ENCODE data around the gene TGFB1I1.

Gene TGFB1I1

DNA sequence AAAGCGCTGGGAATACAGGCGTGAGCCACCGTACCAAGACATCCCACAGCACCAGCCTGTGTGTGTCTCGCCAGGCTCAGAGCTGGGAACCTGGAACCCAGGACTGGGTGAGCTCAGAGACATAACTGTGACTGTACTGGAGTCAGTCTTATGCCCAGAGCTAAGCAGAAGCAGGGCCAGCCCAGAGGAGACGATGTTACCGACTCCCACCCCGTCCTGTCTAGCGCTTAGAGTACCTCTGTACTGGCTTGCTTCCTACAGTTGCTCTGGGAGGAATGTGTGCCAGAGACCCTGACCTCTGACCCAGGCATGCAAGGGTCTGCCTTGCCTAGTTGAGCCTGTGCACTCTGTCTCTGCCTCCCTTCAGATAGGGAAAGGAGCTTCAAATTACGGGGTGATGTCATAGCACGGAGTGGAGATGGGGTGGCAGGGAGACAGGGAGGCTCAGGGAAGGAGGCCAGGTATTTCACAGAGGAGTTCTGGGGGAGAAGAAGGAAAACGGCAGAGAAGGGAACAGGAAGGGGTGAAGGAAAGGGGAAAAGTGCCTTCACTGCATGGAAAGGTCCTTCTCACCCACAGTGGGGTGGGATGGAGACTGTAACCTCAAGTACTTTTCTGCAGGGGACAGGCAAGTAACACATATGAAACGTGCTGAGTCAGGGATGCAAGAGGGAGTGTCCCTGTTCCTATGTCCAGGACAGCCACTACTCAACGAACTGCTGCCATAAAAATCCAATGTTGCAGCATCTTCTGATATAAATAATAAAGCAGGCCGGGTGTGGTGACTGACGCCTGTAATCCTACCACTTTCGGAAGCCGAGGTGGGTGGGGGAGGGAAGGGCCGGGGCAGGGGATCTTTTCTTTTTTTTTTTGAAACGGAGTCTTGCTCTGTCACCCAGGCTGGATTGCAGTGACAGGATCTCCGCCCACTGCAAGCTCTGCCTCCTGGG lies 18.4 kb upstream of the TGFB1I1 start:
- DNase-seq: no peak

DNA sequence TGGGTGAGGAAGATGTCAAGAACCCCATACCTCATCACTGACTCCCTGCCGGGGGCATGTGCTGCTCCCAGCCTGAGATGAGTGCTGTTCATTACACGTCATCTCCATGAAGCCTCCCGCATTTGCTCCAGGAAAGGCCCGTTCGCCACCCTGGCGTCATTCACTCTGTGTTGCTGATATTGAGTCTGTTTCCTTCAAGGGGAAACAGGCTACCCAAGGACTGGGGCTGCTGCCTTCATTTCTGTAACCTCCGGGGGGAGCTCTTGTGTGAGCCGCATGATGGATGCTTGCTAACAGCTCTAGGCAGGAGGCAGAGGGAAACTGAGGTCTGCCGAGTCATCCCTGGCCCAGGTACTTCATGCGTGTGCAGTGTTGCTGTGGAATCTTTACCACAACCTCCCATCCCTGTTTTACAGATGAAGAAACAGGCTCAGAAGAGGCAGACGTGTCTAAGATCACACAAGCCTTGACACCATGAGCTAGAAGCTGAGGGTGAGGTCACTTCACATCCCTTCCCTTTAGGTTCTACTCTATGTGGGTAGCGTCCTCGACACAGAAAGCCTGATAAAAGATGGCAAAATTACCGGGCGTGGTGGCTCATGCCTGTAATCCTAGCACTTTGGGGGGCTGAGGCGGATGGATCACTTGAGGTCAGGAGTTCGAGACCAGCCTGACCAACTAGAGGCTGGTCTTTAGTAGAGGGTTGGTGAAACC lies 16.2 kb upstream of the TGFB1I1 start:
- DNase-seq: no peak

DNA sequence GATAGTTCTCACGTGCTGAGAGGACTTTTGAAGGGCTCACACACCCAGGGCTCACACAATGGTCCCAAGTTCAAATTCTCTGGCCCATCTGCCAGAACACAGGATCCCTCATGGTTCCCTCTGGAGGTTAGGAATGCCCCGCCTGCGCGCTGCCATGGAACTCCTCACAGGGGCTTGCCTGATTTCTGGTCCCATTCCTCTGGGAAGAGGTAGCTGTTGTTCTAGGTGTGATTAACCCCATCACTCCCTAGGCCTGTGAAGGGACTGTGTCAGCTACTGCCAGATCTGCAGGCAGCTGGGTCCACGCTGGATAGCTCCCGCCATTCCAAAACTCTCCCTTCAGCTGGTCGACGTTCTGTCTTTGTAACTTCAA lies 15.0 kb upstream of the TGFB1I1 start:
- DNase-seq: no peak

DNA sequence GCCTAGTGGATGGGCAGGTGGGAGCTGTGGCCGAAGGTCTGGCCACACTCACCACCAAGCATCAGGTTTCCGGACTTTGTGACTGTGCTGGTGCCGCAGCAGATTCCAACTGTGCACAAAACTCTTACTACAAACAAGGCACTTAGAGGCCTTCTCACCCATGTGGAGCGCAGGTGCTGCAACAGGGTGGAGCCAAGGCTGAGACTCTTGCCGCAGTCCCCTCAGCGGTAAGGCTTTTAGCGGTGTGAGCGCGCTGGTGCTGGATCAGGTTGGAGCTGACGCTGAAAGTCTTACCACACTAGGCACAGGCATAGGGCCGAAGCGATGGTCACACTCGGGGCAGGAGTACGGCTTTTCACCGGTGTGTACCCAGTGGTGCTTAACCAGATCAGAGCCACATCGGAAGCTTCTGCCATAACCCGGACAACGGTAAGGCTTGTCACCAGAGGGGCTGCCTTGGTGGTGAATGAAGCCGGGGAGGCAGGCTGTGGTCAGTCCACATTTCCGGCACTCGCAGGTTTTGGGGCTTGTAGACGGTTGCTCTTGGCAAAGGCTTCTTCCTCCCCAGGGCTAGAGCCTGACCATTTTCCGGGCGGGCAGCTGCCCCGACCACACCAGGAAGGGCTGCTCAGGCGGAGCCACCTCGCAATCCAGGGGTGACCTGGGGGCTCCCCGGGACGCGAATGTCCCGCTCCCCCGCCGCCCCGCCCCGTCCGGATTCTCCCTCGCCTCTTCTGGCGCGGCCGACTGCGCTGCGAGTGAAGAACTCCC lies 13.7 kb upstream of the TGFB1I1 start:
- peak; percentile 52 for DNase-seq

DNA sequence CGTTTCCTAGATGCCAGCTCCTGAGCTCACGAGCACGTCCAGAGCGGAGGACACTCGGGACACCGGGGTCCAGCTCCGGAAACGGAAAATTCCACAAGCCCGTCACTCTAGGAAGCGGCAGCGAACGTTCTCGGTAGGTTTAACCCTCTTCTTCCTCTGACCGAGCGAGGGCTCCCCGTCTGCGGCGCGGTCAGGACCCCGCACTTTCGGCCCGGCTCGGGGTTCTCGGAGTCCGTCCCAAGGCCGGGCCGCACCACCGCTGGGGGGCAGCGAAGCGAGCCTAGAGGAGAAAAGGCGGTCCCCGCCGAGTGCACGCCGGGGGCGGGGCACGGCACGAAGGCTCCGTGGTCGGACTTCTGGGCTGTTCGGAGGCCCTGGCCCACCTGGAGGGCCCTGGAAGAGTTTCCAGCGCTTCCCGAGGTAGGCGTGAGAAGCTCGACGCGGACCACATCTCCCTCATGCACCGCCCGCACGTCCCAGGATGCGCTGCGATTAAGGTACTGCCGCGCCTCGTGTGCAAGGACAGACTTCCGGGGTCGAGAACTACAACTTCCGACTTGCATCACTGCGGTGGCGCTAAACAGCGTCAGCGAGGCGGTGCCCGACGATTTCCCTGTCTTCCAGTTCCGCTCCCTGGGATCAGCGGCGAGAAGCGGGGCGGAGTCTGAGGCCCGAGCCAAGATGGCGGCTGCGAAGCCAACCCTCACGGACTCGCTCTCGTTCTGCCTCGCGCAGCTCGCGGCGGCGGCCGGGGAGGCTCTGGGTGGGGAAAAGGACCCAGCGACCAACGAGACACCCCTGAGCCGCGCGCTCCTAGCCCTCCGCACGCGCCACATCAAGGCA lies 12.9 kb upstream of the TGFB1I1 start, which contains the start of gene ARMC5:
ARMC5 (plus strand) TSS at position 658 of the 843 bp plus-strand sequence; CDS start at position 682, 24 bp downstream.
- DNase-seq: peak; percentile 93

DNA sequence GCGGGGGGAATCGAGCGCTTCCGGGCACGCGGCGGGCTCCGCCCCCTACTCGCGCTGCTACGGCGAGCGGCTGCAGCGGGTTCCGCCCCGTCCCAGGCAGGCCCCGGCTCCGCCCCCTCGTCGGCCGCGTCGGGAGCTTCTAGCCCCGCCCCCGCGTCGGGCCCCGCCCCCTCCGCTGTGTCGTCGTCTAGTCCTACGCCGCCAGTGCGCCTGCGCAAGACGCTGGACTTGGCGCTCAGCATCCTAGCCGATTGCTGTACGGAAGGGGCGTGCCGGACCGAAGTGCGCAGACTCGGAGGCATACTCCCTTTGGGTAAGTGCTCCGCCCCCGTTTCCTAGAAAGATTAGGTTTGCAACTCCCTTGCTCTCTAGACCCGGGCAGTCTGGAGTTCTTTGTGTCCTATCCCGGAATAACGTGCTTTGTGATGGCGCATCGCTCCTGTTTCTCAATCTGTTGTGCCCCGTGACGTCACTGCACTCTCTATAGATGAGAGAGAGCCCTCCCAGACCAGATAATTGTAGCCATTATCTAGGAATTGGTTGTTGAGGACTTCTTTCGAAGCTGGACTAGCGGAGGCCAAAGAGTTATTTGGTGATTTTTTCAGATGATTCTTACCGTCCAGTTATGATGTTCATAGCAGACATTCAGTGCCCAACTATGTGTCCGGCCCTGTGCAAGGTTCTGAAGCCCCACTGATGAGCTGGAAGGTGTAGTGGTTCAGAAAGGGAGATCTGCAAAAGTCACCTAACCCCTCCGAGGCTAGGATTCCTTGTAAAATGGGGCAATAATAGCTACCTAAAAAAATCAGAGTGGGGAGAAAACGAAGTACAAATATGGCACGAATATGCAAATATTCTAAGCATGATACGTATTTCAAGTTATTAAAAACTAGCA lies 12.0 kb upstream of the TGFB1I1 start:
- peak; percentile 100 for DNase-seq

DNA sequence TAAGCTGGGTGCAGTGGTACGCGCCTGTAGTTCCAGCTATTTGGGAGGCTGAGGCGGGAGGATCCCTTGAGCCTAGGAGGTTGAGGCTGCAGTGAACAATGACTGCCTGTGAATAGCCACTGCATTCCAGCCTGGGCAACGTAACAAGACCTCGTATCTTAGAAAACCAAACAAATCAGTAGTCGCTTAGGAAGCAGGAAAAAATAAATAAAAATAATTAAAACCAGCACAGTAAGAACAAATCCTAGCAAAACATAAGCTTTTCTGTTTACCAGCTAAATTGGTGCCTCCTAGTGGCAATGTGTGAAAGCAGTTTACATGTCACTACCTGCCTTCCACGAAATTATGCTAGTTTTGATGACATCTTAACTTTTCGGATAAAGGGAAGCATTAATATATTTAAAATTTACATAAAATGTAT lies 11.4 kb upstream of the TGFB1I1 start:
- no peak for DNase-seq

DNA sequence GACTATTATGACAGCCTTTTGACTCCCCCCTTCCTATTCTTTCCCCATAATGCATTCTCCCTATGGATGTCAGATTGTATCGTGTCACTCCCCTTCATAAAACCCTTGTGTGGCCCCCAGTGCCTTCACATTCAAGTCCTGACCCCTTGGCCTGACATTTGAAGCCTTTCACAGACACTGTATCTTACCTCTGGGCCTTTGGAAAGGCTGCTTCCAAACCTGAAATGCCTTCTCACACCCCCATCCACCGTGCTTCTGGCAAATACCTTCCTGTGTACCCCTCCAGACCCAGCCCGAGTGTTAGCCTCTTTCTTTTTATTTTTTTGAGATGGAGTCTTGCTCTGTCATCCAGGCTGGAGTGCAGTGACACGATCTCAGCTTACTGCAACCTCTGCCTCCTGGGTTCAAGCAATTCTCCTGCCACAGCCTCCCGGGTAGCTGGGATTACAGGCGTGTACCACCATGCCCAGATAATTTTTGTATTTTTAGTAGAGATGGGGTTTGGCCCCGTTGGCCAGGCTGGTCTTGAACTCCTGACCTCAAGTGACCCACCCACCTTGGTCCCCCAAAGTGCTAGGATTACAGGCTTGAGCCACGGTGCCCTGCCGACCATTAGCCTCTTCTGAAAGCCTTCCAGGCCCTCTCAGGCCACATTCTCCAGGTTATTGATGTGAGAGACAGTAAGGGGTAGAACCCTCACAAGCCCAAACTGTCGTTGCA lies 10.6 kb upstream of the TGFB1I1 start:
- no peak for DNase-seq

DNA sequence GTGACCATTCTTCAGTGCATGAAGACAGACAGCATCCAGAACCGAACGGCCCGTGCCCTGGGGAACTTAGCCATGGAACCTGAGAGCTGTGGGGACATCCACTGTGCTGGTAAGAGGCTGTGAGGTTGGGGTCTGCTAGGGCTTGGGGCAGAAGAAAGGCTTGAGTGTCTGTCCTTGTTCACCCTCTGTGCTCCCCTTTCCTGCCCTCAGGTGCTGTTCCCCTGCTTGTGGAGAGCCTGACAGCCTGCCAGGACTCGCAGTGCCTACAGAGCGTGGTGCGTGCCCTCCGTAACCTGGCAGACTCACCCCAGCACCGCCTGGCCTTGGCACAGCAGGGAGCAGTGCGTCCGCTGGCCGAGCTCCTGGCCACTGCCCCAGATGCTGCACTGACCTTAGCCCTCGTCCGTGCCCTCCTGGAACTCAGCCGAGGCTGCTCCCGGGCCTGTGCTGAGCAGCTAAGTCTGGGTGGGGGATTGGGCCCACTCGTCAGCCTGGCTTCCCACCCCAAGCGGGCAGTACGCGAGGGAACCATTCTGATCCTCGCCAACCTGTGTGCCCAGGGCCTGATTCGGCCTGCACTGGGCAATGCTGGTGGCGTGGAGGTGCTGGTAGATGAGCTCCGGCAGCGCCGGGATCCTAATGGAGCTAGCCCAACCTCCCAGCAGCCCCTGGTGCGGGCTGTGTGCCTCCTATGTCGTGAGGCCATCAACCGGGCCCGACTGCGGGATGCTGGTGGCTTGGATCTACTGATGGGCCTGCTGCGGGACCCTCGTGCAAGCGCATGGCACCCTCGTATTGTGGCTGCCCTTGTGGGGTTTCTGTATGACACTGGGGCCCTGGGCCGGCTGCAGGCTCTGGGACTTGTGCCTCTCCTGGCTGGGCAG lies 9.8 kb upstream of the TGFB1I1 start:
- DNase-seq: no peak

DNA sequence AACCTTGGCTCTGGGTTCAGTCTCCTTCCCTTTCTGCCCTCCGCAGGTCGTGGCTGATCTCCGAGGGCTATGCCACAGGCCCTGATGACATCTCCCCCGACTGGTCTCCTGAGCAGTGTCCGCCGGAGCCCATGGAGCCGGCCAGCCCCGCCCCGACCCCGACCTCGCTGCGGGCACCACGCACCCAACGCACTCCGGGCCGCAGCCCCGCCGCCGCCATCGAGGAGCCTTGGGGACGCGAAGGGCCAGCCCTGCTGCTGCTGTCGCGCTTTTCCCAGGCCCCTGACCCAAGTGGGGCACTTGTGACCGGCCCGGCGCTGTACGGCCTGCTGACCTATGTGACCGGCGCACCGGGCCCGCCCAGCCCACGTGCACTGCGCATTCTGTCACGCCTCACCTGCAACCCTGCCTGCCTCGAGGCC lies 7.6 kb upstream of the TGFB1I1 start:
- DNase-seq: no peak

DNA sequence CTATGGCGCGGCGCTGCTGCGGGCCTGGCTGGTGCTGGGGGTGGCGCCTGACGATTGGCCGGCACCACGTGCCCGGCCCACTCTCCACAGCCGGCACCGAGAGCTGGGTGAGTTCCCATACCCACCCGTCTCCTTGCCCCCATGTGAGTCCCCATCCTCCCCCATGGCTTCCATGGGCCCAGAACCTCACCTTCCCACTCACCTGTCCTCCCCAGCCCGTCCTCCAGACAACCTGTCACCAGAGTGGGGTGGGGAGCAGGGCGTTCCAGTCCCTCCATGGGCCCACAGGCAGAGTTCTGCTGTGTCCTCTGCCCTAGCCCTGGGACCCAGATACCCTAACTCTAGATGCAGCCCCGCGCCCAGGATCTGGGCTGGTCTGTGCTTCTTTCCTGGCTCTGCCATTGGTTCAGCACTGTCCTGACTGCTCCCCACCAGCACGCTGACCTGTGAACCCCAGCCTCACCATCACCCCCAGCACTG lies 7.1 kb upstream of the TGFB1I1 start:
- no peak for DNase-seq

DNA sequence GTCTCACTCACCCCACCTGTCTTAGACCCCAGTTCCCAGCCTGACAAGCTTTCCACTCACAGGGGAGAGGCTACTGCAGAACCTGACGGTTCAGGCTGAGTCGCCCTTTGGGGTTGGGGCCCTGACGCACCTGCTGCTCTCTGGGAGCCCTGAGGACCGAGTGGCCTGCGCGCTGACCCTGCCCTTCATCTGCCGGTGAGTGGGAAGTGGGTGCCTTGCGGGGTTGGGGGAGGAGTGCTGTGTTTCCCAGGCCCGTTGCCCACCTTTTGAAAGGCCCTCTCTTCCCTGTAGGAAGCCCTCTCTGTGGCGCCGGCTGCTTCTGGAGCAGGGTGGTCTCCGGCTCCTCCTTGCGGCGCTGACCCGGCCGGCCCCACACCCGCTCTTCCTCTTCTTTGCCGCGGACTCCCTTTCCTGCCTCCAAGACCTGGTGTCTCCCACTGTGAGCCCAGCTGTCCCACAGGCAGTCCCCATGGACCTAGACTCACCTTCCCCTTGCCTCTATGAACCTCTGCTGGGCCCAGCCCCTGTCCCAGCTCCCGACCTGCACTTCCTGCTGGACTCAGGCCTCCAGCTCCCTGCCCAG lies 6.1 kb upstream of the TGFB1I1 start:
- no peak for DNase-seq

DNA sequence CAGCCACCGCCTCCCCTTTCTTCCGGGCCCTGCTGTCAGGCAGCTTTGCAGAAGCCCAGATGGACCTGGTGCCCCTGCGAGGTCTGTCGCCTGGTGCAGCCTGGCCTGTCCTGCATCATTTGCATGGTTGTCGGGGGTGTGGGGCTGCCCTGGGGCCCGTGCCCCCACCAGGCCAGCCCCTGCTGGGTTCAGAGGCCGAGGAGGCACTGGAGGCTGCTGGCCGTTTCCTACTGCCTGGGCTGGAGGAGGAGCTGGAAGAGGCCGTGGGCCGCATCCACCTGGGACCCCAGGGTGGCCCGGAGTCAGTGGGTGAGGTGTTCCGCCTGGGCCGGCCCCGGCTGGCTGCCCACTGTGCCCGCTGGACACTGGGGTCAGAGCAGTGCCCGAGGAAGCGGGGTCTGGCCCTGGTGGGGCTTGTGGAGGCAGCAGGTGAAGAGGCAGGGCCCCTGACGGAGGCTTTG lies 5.5 kb upstream of the TGFB1I1 start:
- DNase-seq: no peak

DNA sequence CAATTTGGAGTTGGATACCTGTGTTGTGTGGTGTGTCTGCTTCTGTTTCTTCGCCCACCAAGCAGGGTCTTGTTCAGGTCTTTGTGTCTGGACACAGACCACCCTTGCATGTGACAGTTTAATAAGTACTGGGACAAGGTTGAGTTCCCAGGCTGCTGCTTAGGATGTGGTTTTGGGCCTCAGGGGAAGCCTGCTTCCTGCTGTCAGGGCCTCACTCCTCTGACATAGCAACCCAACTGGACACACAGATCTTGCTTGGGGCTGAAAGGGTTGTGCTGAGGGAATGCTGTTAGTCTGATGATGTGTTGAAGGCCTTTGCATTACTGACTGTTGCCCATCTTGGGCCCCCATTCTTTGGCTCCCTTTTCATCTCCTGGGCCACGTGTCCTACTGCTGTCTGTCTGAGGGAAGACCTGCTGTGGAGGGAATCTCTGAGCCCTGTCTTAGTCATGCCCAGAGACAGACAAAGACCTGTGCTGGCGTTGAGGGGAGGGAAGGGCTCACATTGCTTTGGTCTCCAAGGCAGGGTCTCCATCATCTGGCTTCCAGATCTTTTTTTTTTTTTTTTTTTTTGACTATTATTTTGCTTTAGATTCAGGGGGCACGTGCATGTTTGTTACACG lies 4.7 kb upstream of the TGFB1I1 start:
- no peak for DNase-seq

DNA sequence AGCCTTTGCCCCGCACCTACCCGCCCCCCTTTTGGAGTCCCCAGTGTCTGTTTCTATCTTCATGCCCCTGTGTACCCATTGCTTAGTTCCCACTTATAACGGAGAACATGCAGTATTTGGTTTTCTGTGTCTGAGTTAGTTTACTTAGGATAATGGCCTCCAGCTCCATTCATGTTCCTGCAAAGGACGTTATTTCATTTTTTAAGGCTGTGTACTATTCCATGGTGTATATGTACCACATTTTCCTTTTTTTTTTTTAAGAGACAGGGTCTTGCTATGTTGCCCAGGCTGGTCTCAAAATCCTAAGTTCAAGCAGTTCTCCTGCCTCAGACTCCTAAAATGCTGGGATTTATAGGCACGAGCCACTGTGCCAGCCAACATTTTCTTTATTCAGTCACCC lies 4.1 kb upstream of the TGFB1I1 start:
- no peak for DNase-seq

DNA sequence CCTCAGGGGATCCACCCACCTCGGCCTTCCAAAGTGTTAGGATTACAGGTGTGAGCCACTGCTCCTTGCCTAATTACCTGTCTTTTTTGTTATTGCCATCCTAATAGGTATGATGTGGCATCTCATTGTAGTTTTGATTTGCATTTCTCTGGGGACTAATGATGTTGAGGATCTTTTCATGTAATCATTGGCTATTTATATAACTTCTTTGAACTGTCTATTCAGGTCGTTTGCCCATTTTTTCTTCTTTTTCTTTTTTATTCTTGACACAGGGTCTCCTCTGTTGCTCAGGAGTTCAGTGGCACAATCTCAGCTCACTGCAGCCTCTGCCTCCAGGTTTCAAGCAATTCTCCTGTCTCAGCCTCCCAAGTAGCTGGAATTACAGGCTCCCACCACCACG lies 1.3 kb upstream of the TGFB1I1 start:
- DNase-seq: no peak

DNA sequence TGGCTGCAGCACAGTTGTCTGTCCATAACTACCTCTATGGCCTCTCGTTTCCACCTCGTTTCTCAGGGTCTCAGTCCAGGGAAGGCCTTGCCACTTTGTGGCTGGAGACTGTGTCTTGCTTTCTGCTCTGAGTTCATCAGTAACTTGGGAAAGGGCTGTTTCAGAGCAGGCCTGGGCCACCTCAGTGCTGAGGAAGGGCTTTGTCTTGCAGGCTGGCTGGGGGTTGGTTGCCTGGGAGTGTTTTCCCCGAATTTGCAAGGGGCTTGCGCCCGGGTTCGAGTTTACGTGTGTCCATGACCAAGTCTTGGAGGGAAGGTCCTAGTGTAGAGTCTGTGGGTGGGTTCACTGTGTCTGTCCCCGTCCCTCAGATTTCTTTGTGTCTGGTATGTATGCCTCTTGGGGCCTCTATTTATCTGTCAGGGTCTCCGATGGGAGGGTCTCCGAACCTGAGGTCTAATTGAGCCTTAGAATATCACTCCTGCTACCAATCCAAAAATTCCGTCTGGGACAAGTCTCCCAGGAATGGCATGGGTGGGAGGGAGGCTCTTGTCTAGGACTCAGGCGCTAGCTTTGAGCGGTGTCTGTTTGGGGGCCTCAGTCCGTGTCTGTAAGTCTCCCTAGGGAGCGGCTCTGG lies 594 bp upstream of the TGFB1I1 start:
- DNase-seq: no peak

DNA sequence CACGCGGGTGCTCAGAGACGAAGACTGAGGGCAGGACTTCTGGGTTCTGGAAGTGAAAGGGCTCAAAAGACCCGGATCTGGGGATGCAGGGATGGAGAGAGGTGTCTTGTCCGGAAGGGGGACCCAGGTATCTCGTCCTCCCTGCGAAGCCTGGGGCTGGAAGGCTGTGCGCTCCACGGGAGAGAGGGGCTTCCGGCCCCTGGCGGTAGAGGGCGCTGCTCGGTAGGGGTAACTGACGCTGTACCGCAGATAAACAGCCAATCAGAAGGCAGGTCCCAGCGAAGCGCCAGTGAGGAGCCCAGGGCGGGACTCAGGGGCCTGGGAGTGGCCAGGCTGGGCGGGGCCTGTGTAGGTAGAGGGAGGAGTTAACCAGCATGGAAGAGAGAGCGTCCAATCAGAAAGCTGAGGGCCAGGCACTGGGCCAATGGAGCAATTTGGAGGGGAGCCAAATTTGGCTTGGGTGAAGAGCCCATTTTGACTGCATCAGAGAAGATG lies 804 bp downstream of the TGFB1I1 start:
- DNase-seq: no peak

All from activated CD4-positive, CD25-positive, alpha-beta regulatory T cell treated with anti-CD3 and anti-CD28 coated beads, Interleukin-2, amount 50 U/mL, for 72 hours (primary cell).